NCI-H1092 treated with DMSO at 0.1 percent for 48 hours (cell line): ENCODE results near the gene GNAQ.

Experiments
- DNase-seq: peaks from one replicate; lab custom pipeline; 2025; lab: John Stamatoyannopoulos, UW

The GNAQ gene

GRCh38 chr9:78003730-78004129, 27.9 kb downstream of the GNAQ start:
- DNase-seq: no peak

GRCh38 chr9:78001946-78002731, 29.5 kb downstream of the GNAQ start:
- DNase-seq: no peak

GRCh38 chr9:78000221-78000620, 31.4 kb downstream of the GNAQ start:
- DNase-seq: no peak

GRCh38 chr9:77999231-77999631, 32.4 kb downstream of the GNAQ start:
- no peak for DNase-seq

GRCh38 chr9:77997611-77998284, 33.9 kb downstream of the GNAQ start:
- no peak for DNase-seq

- no peak for DNase-seq
These were observed 34.9 kb downstream of the GNAQ start for GRCh38 chr9:77996696-77997095.

GRCh38 chr9:77991191-77991590, 40.4 kb downstream of the GNAQ start:
- DNase-seq: no peak

GRCh38 chr9:77989909-77990308, 41.7 kb downstream of the GNAQ start:
- DNase-seq: no peak

GRCh38 chr9:77989458-77989857, 42.2 kb downstream of the GNAQ start:
- DNase-seq: no peak

- no peak for DNase-seq
These were observed 43.0 kb downstream of the GNAQ start for GRCh38 chr9:77988630-77989029.

GRCh38 chr9:77987880-77988525, 43.6 kb downstream of the GNAQ start:
- no peak for DNase-seq

GRCh38 chr9:77987081-77987656, 44.4 kb downstream of the GNAQ start:
- no peak for DNase-seq

- DNase-seq: no peak
These were observed 45.6 kb downstream of the GNAQ start for GRCh38 chr9:77985996-77986395.

- DNase-seq: no peak
These were observed 48.3 kb downstream of the GNAQ start for GRCh38 chr9:77983320-77983662.

GRCh38 chr9:77982581-77983319, 48.9 kb downstream of the GNAQ start:
- DNase-seq: no peak

GRCh38 chr9:77981907-77982306, 49.7 kb downstream of the GNAQ start:
- DNase-seq: no peak

- no peak for DNase-seq
These were observed 50.3 kb downstream of the GNAQ start for GRCh38 chr9:77981332-77981731.

- DNase-seq: no peak
These were observed 51.0 kb downstream of the GNAQ start for GRCh38 chr9:77980622-77981021.

GRCh38 chr9:77978086-77978781, 53.4 kb downstream of the GNAQ start:
- DNase-seq: no peak

GRCh38 chr9:77977210-77977611, 54.4 kb downstream of the GNAQ start:
- peak; percentile 12 for DNase-seq

GRCh38 chr9:77975806-77976205, 55.8 kb downstream of the GNAQ start:
- DNase-seq: no peak

- no peak for DNase-seq
These were observed 56.6 kb downstream of the GNAQ start for GRCh38 chr9:77975036-77975435.
